ENCODE results near the gene PAPSS2.
"Not testable (repeated sequence)": the region's sequence is repeated elsewhere in the genome, so short reads cannot be mapped to it uniquely, and the experiment has no call there.

Gene PAPSS2

DNA sequence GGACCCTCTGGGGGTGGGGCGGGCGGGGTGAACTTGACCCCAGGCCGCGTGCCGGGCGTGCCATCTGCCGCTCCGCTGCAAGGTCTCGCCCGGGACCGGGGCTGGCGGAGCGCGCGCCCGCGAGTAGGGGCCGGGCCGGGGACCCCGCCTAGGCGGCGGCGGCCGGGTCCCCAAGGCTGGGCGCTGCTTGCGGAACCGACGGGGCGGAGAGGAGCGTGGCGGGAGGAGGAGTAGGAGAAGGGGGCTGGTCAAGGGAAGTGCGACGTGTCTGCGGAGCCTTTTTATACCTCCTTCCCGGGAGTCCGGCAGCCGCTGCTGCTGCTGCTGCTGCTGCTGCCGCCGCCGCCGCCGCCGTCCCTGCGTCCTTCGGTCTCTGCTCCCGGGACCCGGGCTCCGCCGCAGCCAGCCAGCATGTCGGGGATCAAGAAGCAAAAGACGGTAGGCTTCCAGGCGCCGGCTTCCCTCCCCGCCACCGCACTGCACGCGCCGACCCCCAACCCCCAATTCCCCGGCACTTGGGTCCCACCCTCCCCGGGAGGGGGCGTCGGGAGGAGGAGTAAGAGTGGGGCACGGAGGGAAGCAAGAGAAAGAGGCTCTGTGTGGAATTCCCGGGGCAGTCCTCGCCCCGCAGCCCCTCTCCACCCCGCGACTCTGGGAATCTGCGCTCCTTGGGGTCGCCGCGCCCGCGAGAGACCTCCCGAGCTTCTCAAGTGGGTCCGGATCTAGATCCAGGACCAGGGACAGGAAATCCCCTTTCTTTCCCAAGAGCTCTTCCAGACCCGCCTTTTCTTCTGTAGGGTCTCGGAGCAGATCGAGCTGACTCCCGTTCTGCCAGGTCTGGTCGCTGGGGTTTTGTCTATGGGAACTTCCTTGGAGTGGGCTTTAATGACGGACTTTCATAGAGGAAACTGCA lies at the start of gene PAPSS2:
Gene PAPSS2, plus strand, starts transcription at position 308 of the 913 bp plus-strand sequence. Its CDS starts 104 bp downstream, at position 412.
- DNase-seq: peak; percentile 83

DNA sequence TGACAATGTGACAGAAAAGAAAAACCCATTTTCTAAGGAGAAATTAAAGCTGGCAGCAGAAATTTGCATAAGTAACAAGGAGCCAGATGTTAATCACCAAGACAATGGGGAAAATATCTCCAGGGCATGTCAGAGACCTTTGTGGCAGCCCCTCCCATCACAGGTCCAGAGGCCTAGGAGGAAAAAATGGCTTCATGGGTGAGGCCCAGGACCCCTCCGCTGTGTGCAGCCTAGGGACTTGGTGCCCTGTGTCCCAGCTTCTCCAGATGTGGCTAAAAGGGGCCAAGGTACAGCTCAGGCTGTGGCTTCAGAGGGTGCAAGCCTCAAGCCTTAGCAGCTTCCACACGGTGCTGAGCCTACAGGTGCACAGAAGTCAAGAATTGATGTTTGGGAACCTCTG lies 48.3 kb upstream of the PAPSS2 start:
- DNase-seq: not testable (repeated sequence)

DNA sequence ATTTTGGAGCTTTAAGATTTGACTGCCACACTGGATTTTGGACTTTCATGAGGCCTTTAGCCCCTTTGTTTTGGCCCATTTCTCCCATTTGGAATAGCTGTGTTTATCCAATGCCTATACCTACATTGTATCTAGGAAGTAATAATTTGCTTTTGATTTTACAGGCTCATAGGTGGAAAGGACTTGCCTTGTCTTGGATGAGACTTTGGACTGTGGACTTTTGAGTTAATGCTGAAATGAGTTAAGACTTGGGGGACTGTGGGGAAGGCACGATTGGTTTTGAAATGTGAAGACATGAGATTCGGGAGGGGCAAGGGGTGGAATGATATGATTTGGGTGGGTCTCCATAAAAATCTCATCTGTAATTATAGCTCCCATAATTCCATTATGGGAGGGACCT lies 47.6 kb upstream of the PAPSS2 start:
- DNase-seq: no peak

DNA sequence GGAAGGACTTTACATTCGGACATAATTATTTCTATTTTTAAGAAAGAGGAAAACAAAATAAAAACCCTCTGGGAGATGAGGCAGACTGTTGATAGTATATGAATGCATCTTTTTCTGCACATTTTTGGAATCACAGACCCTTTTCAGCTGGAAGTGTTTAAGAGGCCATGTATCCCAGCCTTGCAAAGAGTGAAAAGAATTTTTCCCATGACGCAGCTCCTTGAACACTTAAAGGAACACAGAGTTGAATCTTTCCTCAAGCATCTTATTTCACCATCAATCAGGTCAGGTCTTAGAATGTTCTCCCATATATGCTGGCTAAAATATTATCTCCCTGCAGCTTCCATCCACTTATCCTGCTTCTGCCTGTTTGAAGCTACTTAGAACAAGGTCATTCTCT lies 45.9 kb upstream of the PAPSS2 start:
- no peak for DNase-seq

DNA sequence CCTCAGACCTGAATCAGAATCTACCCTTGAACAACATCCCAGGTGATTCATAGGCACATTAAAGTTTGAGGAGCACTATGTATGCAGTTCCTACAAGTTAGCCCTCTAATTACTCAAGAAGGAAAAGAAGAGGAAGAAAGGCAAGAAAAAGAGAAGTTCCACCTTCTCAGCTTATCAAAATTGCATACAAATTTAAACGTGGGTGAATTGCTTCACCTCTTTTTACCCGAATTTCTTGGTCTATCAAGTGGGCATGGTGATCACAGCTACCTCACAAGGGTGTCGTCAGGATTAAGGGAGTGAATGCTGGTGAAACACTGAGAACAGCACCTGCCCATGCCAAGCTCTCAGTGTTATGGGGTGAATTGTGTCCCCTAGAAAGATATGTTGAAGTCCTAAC lies 43.8 kb upstream of the PAPSS2 start:
- no peak for DNase-seq

DNA sequence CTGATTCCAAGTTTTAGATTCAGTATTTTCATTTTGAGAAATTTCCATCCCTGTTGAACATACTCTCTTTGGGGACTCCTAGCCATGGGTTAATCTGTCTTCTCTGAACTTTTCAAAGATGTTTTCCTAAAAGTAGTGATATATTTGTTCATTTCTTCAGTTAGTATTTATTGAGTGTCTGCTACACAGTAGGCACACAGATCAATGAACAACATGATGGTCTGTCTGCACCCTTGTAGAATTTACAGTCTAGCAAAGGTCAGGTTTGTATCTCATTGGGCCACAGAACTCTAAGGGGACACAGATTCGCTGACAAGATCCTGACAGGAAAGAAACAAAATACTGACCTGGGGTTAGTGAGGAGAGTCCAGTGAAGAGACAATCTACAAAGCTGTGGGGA lies 42.2 kb upstream of the PAPSS2 start:
- DNase-seq: no peak

DNA sequence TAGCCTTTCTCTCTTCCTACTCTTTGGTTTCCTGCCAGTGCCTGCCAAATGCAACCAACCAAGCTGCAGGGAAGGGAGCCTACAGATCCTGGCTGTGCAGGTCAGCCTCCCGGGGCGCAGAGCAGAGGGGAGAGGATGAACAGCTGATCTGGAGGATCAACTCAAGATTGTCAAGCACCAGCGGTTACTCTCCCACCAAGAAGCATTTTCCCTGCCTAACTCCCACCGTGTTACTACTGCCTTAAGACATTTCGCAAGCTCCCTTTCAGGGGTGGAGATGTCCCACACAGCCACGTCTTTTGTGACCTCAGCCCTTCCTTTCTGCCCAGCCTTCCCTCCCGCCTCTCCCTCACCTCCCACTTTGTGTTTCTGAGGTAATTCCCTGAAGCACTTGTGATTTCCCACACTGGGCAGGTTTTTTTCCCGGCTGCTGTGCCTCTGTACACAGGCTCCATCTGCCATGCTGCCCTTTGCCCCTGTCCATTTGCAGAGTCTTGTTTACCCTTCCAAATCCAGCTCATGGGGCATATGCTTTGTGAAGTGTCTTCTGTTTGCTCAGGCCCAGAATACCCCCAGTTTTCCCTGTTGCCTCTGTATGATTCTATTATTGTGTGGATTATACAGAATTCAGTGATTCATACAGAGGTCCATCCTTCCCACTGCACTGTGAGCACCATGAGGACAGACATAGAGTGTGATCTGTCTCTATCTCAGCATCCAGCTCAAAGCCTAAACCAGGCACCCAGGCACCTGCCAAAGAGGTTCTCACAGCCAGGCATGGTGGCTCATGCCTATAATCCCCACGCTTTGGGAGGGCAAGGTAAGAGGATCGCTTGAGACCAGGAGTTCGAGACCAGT lies 40.9 kb upstream of the PAPSS2 start:
- no peak for DNase-seq

DNA sequence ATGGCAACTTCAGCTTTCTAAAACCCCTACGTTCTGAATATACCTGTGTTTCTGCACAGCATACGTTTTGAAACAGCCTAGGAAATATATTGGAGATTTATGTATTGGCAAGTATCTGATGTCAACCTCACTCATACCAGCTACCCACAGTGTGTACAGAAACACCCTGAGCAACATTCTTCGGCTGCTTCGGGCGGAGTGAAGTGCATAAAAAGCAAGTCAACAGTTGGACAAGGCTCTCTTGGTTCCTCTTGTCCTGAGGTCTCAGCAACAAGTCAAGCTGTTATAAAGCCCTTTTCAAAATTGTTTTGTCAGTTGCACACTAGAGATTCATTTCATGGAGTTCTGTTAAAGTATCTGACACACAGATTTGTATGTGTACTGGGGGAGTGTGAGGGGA lies 40.0 kb upstream of the PAPSS2 start:
- DNase-seq: peak; percentile 13

DNA sequence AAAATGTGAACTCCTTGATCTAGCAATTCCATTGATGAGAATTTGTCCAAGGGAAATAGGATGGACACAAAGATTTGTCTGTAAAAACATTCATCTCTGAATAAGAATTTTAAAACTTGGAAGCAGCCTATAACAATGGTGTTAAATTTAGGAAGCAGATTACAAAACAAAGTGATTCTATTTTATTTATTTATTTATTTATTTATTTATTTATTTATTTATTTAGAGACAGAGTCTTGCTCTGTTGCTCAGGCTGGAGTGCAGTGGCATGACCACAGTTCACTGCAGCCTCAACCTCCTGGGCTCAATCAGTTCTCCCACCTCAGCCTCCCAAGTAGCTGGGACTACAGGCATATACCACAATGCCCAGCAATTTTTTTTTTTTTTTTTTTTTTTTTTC lies 38.2 kb upstream of the PAPSS2 start:
- not testable (repeated sequence) for DNase-seq

DNA sequence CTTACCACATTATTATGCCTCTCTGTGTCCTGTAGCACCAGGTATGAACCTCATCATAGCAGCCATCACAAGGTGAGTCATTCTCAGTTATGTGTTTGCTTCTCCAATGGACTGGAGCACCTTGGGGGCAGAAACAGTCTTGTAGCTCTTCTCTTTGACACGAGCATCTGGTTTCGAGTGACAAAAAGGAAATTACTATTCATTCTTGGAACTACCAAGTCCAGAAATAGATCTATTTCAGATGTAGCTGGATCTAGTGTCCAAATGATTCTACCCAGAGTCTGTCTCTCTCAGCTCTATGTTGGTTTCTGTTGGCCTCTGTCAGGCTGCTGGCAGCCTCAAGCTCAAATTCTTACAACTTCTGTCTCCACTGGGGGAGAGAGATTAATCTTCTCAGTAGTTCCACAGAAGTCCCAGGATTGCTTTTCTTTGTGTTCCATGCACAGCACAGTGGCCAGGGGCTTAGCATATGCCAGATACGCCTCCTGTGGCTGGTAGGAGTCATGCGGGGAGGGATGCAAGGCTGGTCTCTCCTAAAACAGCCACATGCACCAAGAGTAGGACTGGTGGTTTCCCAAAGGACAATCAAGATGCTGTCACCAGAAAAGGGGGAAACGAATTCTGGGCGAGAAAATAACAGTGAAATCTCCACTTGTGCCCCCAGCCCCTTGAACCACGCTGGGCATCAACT lies 37.2 kb upstream of the PAPSS2 start:
- DNase-seq: no peak

DNA sequence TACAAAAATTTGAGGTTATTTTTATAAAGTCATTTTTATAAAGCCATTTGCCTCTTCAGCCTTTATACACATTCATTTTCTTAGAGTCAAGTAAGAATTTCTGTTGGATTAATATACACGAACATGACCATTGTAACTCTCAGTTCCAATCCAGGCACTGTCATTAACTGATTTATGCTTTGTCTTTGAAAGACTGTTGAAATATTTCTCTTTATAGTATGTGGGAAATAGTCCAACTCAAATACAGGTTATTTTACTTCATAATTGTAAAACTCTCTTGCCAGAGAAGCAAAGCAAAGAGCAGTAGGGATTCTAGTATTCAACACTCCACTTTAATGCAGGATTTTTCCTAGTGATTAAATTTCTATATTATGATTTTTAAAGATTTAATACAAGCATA lies 36.5 kb upstream of the PAPSS2 start:
- DNase-seq: no peak

DNA sequence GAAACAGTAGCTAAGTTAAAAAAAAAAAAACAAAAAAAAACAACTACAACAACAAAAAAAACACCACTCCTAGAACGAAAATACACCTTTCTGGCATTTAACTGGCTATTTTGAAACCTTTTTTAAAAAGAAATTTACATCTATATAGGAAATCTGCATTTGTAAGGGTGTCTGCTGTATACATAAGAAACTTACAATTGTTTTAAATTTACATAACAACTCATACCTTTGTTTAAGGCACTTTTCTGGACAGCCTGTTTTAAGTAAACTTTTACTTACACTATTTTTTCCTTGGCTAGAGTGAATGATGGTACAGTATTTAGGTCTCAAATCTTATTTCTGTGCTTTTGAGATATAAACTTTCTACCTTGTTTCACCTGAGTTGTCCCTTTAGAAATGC lies 34.0 kb upstream of the PAPSS2 start:
- no peak for DNase-seq

DNA sequence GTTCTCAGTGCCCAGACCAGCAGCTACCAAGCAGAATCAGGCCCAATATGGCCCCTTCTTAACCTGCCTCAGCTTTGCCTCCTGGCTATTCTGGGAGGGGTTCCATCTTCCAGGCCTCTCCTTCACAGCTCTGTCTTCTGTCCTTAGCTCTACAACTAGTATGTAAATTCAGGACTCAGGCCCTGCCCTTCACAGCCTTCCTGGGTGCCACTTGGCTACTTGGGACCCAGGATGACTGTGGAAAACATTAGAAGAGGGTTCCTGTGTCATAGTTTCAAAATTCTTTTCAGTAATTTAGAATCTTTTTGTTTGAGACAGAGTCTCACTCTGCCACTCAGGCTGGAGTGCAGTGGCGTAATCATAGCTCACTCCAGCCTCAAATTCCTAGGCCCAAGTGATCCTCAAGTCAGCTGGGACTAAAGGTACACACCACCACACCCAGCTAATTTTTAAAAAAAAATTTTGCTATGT lies 33.2 kb upstream of the PAPSS2 start:
- DNase-seq: no peak

DNA sequence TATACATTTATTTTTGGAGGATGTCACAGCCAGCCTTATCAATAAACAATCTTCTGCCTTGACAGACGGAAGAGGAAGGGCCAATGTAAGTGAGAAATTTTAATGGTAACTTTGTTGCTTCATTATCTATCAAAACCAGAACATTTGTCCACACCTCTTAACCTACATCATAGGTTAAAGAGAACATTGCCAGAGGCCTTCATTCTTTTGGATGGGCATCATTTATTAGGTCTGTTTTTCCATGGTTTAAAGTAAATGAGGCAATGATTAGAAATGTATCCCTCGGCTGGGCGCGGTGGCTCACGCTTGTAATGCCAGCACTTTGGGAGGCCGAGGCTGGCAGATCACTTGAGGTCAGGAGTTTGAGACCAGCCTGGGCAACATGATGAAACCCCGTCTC lies 29.5 kb upstream of the PAPSS2 start:
- DNase-seq: no peak

DNA sequence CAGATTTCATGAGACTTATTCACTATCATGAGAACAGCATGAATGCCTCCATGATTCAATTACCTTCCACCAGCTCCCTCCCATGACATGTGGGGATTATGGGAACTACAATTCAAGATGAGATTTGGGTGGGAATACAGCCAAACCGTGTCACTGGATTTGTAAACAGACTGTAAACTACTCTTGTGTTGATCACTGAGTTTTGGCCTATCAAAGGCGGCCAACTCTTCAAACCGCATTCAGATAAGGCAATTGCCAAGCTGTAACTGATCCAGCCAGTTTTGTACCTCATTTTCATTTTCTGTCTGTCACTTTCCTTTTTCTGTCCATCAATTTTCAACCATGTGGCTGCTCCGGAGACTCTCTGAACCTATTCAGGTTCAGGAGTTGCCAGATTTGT lies 27.2 kb upstream of the PAPSS2 start:
- no peak for DNase-seq

DNA sequence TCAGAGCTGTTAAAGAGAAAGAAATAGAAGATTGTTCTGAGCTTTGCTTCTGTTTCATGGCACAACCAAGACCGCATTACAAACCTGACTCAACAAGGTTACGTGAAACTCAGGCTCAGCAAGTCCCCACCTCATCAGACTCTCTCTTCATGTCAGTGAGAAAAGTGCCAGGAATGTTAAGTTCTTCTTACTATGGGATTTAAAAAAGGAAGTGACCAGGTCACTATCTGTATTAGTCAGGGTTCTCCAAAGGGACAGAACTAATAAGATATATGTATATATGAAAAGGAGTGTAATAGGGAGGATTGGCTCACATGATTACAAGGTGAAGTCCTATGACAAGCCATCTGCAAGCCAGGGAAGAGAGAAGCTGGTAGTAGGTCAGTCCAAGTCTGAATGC lies 25.4 kb upstream of the PAPSS2 start:
- DNase-seq: peak; percentile 27

DNA sequence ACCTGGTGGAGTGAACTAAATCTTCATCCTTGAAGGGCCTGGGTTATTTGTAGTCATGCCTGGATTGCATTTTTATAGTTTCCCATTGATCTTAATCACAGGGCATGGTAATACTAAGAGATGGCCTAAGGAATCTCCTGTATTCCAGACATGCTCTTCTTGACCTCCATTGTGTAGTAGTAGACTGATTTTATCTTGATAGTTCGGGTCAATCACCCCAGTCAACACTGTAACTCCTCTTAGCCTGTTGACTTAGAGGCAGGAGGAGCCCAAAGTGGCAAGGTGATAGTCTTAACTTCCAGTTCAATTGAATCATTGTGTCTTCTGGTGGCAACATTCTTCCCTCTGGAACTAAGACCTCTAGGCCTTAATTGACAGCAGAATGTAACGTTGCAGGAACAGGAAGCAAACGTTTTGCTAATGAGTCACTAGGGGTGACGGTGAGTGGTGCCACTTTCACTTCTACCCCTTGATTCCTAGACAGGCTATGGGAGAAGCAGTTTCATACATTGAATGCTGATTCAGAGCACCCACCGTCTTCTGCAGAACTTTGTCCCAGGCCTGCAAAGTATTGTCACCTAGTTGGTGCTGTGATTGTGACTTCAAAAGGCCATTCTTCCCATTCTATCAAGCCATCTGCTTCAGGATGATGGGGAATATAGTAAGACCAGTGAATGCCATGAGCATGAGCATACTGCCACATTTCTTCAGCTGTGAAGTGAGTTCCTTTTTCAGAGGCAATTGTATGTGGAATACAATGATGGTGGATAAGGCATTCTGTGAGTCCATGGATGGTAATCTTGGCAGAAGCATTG lies 24.0 kb upstream of the PAPSS2 start:
- peak; percentile 95 for DNase-seq

DNA sequence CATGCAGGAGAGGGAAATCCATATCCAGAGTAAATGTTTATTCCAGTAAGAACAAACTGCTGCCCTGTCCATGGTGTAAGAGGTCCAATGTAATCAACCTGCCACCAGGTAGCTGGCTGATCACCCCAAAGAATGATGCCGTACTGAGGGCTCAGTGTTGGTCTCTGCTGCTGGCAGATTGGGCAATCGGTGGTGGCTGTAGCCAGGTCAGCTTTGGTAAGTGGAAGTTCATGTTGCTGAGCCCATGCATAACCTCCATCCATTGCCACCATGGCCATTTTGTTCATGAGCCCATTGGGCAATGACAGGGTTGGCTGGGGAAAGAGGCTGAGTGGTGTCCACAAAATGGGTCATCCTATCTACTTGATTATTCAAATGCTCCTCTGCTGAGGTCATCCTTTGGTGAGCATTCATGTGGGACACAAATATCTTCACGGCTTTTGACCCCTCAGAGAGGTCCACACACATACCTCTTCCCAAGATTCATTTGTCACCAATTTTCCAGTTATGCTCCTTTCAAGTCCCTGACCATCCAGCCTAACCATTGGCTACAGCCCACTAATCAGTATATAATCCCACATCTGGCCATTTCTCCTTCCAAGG lies 23.3 kb upstream of the PAPSS2 start:
- peak; percentile 64 for DNase-seq

DNA sequence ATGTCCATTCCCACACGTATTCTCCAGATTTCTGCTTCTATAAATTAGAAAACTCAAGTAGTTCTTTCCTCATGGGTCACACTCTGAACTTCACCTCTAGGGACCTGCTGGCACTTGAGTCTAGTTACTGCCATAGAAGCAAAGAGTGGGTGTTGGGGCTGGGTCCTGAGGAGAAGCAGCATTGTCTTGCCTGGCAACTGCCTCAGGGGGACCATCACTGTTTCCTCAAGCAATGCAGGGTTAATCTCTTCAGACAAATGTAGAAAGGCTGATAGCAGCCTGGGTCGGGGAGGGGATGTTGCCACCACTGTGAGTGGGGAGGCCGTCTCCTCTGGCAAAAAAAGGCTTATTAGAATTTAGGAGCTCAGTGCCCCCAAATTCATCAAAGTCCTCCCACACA lies 20.2 kb upstream of the PAPSS2 start:
- no peak for DNase-seq

DNA sequence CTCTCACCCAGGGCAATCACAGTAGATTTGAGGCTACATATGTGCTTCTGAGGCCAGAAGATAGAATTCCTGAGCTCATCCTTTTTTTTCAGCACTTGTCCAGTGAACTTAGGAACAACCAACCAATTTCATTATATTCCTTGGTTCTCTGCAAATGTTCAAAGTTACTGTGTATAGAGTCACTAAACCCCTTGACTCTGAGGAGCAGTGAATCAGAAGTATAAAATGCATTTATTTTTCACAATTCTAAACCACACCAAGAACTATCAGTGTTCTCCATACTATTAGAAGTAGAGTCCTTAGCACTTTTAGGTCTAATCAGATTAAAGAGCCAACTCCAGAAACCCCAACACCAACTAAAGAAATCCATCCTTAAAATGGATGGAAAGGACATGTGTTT lies 19.6 kb upstream of the PAPSS2 start:
- DNase-seq: no peak

DNA sequence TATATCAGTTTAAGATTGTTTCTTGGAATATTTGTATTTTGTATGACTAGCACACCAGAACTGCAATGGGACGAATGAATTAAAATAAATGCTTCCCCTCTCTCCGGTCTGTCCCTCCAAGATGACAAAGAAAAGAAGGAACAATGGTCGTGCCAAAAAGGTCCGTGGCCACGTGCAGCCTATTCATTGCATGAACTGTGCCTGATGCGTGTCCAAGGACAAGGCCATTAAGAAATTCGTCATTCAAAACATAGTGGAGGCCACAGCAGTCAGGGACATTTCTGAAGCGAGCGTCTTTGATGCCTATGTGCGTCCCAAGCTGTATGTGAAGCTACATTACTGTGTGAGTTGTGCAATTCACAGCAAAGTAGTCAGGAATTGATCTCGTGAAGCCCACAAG lies 17.2 kb upstream of the PAPSS2 start:
- no peak for DNase-seq

DNA sequence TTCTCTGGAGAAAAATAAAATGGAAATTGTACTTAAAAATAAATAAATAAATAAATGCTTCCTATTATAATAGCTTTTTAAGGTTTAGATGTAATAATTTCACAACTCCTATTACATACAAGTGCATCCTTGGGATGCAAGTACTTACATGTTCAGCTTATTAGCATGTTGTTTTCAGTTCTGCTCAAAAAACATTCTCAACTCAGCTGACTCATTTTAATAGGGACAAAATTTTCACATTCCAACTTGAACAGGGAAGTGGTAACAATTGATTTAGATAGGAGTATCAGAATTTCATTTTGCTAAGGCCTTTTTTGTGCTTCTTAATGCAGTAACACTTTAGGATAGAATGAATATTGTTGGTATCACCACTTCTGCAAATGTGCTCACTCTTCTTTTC lies 16.7 kb upstream of the PAPSS2 start:
- DNase-seq: no peak

Measured in EL (cell line).